Measurements from ENCODE around the gene FSD1.

DNA sequence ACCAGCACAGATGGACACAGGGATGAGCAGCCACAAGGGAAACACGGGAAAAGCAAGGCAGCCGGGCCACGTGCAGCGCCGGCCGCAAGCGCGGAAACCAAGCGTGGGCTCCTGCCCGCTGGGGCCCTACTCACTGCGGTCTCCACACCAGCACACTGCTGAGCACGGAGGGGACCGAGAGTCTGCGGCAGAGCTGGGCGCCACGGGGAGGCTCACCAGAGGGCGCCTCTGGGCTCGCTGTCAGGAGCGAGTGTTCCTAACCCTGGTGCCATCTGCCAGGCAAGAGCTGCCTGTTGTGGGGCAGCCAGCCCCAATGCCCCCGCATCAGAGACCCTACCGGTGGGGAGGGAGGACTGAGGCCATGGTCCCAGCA lies 65.5 kb downstream of the FSD1 start:
- TF ChIP-seq, protein P1, sequence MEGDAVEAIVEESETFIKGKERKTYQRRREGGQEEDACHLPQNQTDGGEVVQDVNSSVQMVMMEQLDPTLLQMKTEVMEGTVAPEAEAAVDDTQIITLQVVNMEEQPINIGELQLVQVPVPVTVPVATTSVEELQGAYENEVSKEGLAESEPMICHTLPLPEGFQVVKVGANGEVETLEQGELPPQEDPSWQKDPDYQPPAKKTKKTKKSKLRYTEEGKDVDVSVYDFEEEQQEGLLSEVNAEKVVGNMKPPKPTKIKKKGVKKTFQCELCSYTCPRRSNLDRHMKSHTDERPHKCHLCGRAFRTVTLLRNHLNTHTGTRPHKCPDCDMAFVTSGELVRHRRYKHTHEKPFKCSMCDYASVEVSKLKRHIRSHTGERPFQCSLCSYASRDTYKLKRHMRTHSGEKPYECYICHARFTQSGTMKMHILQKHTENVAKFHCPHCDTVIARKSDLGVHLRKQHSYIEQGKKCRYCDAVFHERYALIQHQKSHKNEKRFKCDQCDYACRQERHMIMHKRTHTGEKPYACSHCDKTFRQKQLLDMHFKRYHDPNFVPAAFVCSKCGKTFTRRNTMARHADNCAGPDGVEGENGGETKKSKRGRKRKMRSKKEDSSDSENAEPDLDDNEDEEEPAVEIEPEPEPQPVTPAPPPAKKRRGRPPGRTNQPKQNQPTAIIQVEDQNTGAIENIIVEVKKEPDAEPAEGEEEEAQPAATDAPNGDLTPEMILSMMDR (conservative IDR thresholded peaks at IDR 0.05): no peak
- no peak for TF ChIP-seq ZFX (IDR thresholded peaks at IDR 0.05)

Measured in C4-2B (cell line).